Ascending aorta (tissue), 2 donors: Measurements from ENCODE around the gene TMEM171. TPM values are rescaled to one million over a fixed set of nuclear protein-coding genes. Genes with fewer than 3 reads are reported as not detected.

Experiments
- DNase-seq, 2 donors: peaks; one replicate each; pipeline ENCODE4 v3.0.0-alpha.2; 2019; ENCODE audit warnings: low spot score in 2 of 2
- H3K27ac ChIP-seq, 2 donors: fragments of 200-600 bp; sonication (generic); one replicate each; pipeline ENCODE4 v1.5.1; 2016 to 2017; ENCODE audit warnings: mild to moderate bottlenecking in 1 of 2
- H3K27me3 ChIP-seq: fragments of 200-600 bp; sonication (generic); one replicate; pipeline ENCODE4 v1.5.1; 2017
- H3K36me3 ChIP-seq, 2 donors: fragments of 200-600 bp; sonication (generic); one replicate each; pipeline ENCODE4 v1.5.1; 2016
- H3K4me1 ChIP-seq, 2 donors: fragments of 200-600 bp; sonication (generic); one replicate each; pipeline ENCODE4 v1.5.1; 2016 to 2017; ENCODE audit warnings: mild to moderate bottlenecking in 1 of 2
- H3K4me3 ChIP-seq, 2 donors: fragments of 200-600 bp; sonication (generic); one replicate each; pipeline ENCODE4 v1.5.1; 2016 to 2017; ENCODE audit warnings: mild to moderate bottlenecking in 1 of 2
- H3K9me3 ChIP-seq, 2 donors: fragments of 200-600 bp; sonication (generic); one replicate each; pipeline ENCODE4 v1.5.1; 2016
- CTCF ChIP-seq, 3 experiments: fragments of 200-600 bp in 2 of 3; fragments of 450-650 bp in 1 of 3; sonication (generic) in 2 of 3; IDR thresholded peaks; one replicate each; pipeline ENCODE4 v1.5.1; 2016 to 2019; ENCODE audit warnings: antibody characterized with exemption in 3 of 3, mild to moderate bottlenecking in 1 of 3, moderate library complexity in 1 of 3
- intact Hi-C: fragments of 100-400 bp; cut with DNase I; formaldehyde crosslinking; loops from one replicate; pipeline ENCODE4 v1.15.1; 2023
- total RNA-seq: library from RNA; depleted of rRNA; stranded (reverse); fragments of >200 nt; gene quantifications from one replicate; pipeline ENCODE4 v1.1.0, GENCODE V29; 2016

Gene TMEM171
- total RNA-seq, 1 donor from 2014 or later: not detected

GRCh38 chr5:73121119-73121463 is 716 bp downstream of the TMEM171 start:
- peak overlapping the region in 1 of 2 donors; percentile 67 for H3K4me3 ChIP-seq
- H3K36me3 ChIP-seq: no peaks in the 10 kb centered on the region
- DNase-seq: no peak
- intact Hi-C loops: no loop called here
- H3K4me1 ChIP-seq: peaks cover 0 to 4% of the 10 kb centered on the region in 2 donors
- no peak overlapping the region for H3K27ac ChIP-seq
- no peak for TF ChIP-seq CTCF (IDR thresholded peaks at IDR 0.05)
- no peaks in the 10 kb centered on the region for H3K27me3 ChIP-seq
- no peaks in the 10 kb centered on the region for H3K9me3 ChIP-seq

- Histone ChIP-seq H3K27me3 (no peaks in the 10 kb centered on the region), H3K4me1 (peaks cover 0 to 4% of the 10 kb centered on the region in 2 donors), H3K36me3 (no peaks in the 10 kb centered on the region), H3K9me3 (no peaks in the 10 kb centered on the region), H3K4me3 (no peak overlapping the region), H3K27ac (no peak overlapping the region)
- no peak for DNase-seq
- no peak for TF ChIP-seq CTCF (IDR thresholded peaks at IDR 0.05)
- intact Hi-C loops: no loop called here
Observed at GRCh38 chr5:73122875-73123810, 2.8 kb downstream of the TMEM171 start.

GRCh38 chr5:73125289-73125688 is 4.9 kb downstream of the TMEM171 start:
- Histone ChIP-seq H3K27ac (no peak overlapping the region), H3K4me1 (no peaks in the 10 kb centered on the region), H3K9me3 (no peaks in the 10 kb centered on the region), H3K27me3 (no peaks in the 10 kb centered on the region), H3K4me3 (no peak overlapping the region), H3K36me3 (no peaks in the 10 kb centered on the region)
- no peak for TF ChIP-seq CTCF (IDR thresholded peaks at IDR 0.05)
- intact Hi-C loops: no loop called here
- DNase-seq: no peak

- H3K27ac ChIP-seq: no peak overlapping the region
- H3K9me3 ChIP-seq: no peaks in the 10 kb centered on the region
- no peak for DNase-seq
- H3K36me3 ChIP-seq: no peaks in the 10 kb centered on the region
- no peak overlapping the region for H3K4me3 ChIP-seq
- no peaks in the 10 kb centered on the region for H3K27me3 ChIP-seq
- no peaks in the 10 kb centered on the region for H3K4me1 ChIP-seq
- intact Hi-C loops: no loop called here
- TF ChIP-seq CTCF (IDR thresholded peaks at IDR 0.05): no peak
Observed at GRCh38 chr5:73126381-73126780, 6.0 kb downstream of the TMEM171 start.

- no peak overlapping the region for H3K4me3 ChIP-seq
- H3K27me3 ChIP-seq: no peaks in the 10 kb centered on the region
- no peak for TF ChIP-seq CTCF (IDR thresholded peaks at IDR 0.05)
- no peak for DNase-seq
- H3K9me3 ChIP-seq: no peaks in the 10 kb centered on the region
- no peaks in the 10 kb centered on the region for H3K36me3 ChIP-seq
- no peaks in the 10 kb centered on the region for H3K4me1 ChIP-seq
- H3K27ac ChIP-seq: no peak overlapping the region
- intact Hi-C loops: no loop called here
Observed at GRCh38 chr5:73126957-73127356, 6.6 kb downstream of the TMEM171 start.
